A375 (cell line): ENCODE measurements around the gene USP46. TPM values are rescaled to one million over a fixed set of nuclear protein-coding genes. Genes with fewer than 3 reads are reported as not detected.

ENCODE experiments used
- total RNA-seq: library from RNA; depleted of rRNA; stranded (reverse); fragments of >200 nt; shearing (Covaris generic); gene quantifications from 2 replicates; pipeline ENCODE4 v1.2.3, GENCODE V29; 2014; rRNA removed

Gene USP46, protein sequence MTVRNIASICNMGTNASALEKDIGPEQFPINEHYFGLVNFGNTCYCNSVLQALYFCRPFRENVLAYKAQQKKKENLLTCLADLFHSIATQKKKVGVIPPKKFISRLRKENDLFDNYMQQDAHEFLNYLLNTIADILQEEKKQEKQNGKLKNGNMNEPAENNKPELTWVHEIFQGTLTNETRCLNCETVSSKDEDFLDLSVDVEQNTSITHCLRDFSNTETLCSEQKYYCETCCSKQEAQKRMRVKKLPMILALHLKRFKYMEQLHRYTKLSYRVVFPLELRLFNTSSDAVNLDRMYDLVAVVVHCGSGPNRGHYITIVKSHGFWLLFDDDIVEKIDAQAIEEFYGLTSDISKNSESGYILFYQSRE
- total RNA-seq = 3.3 and 4.9 TPM in 2 replicates

GRCh38 chr4:52659001-52659721 lies at the start of gene USP46:
TSS of gene USP46 (minus strand) at chr4:52659301. CDS start at chr4:52659150, 151 bp downstream.

Other genes with a start within 250 kb of the USP46 start
- gene ERVMER34-1, start 92.1 kb upstream of the USP46 start, total RNA-seq = 0.11 and 0.30 TPM in 2 replicates
- not detected in 2 replicates for gene RASL11B, start 203.0 kb upstream of the USP46 start, total RNA-seq